DMS53 treated with DMSO at 0.1 percent for 48 hours (cell line): ENCODE data around the gene IRAK1.
"Not testable (repeated sequence)": the region's sequence is repeated elsewhere in the genome, so short reads cannot be mapped to it uniquely, and the experiment has no call there.

Experiments used
- DNase-seq: peaks from one replicate; lab custom pipeline; 2025; ENCODE audit not compliant: unreplicated experiment; lab: John Stamatoyannopoulos, UW

Gene IRAK1

GRCh38 chrX:154000051-154000450 lies 19.7 kb downstream of the IRAK1 start:
- no peak for DNase-seq

- DNase-seq = no peak
These were observed 20.2 kb downstream of the IRAK1 start for GRCh38 chrX:153999359-154000037.

DNA sequence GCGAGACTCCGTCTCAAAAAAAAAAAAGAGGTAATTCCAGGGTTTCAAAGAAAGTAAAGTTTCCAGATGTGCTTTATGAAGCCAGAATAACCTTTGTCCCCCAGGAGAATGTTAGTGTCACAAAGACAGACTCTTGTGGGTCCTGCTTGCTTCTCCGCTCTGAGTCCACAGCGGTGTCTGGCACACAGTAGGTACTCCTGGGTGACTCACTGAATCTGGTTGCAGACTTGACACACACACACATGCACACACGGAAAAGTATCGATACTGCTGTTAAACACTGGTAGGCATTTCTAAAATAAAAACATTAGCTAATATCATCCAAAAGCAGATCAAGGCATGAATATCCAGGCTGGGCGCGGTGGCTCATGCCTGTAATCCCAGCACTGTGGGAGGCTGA lies 24.2 kb downstream of the IRAK1 start:
- no peak for DNase-seq

GRCh38 chrX:153994398-153994797 lies 25.3 kb downstream of the IRAK1 start:
- DNase-seq = not testable (repeated sequence)

GRCh38 chrX:153993978-153994377 lies 25.7 kb downstream of the IRAK1 start:
- no peak for DNase-seq

- no peak for DNase-seq
These were observed 26.6 kb downstream of the IRAK1 start for GRCh38 chrX:153993079-153993478.

DNA sequence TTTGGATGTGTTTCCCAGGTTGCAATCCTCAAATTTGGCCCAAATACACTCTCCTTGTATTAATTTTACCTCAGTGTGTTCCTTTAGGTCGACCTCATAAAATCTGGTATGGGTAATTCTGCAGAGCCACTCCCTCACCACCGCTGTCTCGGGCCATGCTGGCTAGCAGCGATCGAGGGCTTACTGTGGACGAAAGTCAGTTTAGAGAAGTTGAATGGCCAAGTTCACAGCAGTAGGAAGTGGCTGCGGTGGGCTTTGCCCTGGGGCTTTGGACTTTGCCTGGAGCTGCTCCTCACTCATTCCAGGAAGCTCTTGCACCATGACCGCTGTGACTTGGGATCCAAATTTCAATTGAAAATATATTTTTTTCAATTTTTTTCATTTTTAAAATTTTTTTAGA lies 27.5 kb downstream of the IRAK1 start:
- DNase-seq = no peak

- DNase-seq = no peak
These were observed 28.6 kb downstream of the IRAK1 start for GRCh38 chrX:153991013-153991580.

DNA sequence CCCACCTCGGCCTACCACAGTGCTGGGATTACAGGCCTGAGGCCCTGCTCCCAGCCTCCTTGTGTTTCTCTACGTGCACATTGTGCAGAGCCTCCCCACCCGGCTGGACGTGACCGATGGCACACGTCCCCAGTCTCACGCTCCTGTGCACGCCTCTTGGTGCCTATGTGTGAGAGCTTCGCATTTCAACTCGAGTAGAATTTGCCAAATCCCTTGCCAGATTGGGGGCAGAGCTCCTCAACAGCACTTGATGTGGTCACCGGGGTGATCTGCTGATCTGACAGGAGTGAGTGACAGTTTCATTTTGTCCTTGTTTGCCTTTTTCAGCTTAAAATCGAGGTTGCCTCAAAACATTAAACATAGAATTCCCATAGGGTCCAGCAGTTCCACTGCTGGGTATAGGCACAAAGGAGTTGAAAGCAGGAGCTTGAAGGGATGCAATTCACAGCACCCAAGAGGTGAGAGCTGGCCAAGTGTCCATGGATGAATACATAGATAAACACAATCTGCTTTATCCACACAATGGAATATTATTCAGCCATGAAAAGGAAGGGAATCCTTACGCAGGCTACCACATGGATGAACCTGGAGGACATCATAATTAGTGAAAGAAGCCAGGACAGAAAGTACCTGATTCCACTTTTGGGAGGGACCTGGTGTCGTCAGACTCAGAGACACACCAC lies 29.6 kb downstream of the IRAK1 start:
- no peak for DNase-seq

DNA sequence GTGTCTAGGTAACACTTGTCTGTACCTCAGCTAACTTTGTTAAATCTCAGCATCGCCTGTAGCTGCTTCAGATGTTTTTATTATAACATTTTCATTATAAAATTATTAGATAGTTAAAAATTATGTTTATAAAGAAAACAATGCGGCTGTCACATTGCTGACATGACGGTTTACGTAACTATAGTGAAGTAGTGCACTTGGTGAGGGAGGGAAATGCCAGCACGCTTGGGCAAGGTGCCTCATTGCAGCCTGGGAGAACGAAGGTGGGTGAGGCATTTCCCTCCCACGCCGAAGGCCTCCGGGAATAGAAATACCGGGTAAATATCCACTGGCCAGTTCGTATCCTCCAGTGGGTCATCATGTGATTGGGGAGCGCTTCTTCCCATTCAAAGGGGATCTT lies 31.2 kb downstream of the IRAK1 start:
- no peak for DNase-seq

DNA sequence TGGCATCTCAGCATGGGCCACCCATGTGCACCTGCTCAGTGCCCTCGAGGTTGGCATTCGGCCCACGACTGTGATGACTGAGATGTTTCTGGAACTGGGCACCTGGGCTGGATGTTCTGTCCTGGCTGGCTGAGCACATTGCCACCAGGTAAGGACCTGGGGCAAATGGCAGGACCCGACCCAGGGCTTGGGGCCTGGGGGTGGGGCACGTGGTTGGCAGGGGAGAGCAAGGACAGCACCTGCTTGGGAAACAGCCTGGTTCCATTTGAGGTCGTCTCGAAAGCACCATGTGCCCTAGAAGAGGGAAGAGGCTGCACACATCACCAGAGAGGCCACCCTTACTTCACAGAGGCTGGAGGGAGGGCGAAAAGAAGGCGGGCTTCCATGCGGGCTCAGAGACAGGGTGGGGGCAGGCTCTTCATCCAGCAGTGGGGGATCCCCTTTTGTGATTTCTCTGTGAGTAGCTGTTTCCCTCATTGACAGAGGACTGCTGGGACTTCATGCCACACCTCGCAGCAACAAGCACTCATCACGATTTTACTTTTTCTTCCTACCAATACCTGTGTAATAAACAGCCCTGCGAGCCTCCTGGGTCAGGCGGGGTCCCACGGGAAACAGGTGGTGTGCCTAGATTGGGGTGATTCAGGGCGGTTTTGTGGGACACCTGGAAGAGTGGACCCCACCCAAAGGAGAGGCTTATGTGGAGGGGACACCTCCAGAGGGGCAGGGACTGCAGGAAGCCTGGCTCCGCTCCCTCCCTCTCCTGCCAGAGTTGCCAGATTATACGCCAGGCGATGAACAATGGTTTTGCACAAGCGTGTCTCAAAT lies 35.1 kb downstream of the IRAK1 start:
- DNase-seq = no peak

- DNase-seq = no peak
These were observed 36.3 kb downstream of the IRAK1 start for GRCh38 chrX:153983321-153983801.

- no peak for DNase-seq
These were observed 37.8 kb downstream of the IRAK1 start for GRCh38 chrX:153981771-153982533.

DNA sequence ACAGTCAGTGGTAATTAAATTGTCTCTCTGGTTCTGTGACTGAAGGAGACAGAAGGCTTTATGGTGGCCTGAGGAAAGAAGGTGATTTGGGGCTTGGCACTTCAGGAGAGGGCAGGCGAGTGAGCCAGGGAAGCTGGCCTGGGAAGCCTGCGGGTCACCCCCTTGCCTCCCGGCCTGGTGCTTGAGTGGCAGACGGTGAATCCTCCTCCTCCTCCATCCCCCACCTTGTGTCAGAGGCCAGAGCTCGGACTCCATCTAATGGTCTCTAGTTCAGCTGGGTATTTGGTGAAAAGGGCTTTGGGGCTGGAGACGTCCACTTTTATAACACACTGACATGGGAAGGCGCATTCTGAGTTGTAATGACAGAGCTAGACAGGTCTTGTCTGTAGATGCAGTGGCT lies 38.5 kb downstream of the IRAK1 start:
- no peak for DNase-seq

DNA sequence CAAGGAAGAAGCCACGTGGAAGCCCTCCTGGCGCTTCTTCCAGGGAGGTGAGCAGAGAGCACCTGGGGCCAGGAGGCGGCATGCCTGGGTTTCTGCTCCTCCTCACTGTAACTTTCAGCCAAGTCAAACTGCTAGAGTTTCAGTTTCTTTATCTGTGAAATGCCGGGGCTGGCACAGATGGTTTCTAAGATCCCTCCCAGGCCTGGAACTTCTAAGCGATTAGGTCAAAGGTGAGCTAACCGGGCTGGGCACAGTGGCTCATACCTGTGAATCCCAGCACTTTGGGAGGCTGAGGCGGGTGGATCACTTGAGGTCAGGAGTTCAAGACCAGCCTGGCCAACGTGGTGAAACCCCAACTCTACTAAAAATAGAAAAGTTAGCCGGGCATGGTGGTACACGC lies 39.3 kb downstream of the IRAK1 start:
- not testable (repeated sequence) for DNase-seq

DNA sequence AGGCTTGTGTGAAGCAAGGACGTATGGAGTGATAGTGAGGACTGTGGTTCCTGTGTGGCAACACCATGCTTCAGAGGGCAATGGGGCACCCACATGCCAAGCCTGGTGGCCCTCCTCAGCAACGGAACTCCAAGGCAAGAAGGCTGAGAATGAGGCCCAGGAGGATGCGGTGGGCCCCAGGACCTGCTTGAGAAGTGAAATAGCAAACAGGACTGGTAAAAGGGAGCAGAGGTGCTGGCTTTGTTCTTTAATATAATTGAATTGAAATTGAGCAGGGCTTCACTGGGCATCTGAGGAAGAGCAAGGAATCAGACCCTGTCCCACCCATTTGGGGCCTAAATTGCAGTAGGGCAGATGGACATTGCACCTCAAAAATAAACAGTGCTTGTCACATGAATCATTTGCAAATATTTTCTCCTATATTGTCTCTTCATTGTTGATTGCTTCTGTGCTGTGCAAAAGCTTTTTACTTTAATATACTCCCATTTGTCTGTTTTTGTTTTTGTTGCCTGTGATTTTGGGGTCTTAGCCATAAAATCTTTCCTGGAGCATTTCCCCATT lies 44.9 kb downstream of the IRAK1 start:
- no peak for DNase-seq

- DNase-seq = no peak
These were observed 45.5 kb downstream of the IRAK1 start for GRCh38 chrX:153974003-153974725.

DNA sequence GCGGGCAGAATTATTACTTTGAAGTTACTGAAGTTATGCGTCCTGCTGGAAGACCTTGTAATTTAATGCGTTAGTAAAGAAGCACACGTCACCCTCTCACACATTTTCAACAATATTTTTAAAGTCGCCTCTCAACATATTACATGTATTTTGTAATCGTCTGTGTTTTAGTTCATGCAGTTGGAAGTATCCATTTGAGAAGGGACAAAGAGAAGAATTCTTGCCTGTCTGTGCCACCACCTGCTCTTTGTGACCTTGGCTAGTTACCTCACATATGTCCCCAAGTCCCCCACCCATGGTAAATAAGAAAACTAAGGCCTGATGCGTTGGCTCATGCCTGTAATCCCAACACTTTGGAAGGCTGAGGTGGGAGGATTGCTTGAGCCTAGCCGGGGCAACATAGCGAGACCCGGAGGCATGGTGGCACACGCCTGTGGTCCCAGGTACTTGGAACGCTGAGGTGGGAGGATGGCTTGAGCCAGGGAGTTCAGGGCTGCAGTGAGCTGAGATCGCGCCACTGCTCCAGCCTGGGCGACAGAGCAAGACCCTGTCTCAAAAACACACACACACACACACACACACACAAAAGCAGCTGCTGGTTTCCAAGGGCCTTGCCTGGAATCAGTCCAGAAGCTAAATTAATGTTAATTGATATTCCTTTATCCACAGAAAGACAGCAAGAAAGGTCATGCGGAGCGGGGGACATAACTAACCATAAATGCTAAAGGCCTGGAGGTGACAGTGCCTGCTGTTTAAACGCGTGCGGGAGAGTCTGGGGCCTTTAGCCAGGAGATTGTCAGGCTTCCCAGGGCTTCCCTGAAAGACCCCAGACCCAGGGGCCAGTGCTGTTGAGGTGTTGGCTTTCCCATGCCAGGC lies 46.3 kb downstream of the IRAK1 start:
- DNase-seq = no peak
